ENCODE data around the gene CASP6. TPM values are rescaled to one million over a fixed set of nuclear protein-coding genes. Genes with fewer than 3 reads are reported as not detected.

CASP6 gene
- total and polyA plus RNA-seq, 3 experiments from 2014 or later, result 14.9 to 61.0 (median 15.4) TPM

DNA sequence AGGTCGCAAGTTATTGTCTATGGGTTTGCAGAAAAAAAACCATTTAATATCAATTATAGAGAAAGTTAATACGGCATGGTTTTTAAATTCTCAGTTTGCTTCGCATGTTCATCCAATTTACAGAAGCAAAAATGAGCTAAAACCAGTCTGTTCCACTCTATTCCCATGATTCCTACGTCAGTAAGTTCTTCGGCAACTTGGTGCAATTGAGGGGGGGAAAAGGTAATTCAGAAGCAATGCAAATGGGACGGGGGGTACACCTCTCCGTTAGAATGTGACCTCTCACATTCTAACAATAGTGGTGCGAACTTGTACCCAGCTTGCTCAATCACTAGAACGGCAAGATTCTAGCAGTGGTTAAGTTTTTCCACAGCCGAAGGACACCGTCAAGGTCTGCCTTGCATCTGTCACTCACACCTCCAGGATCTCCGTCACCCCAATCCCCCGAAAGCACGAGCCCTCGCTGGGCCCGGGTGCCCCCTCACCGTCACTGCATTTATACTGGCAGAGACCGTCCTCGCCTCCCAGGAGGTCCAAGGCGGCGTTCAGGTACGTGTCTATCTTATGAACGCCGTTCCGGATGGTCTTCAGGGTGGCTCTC is 26.0 kb upstream of the CASP6 start:
- Histone ChIP-seq H3K36me3 (ENCODE audit: insufficient read depth, low read length) (no peaks in the 10 kb centered on the region), H3K4me1 (ENCODE audit: insufficient read depth, low read length) (peaks cover 12% of the 10 kb centered on the region), H3K27me3 (ENCODE audit: insufficient read depth, low read length, poor library complexity, severe bottlenecking) (no peaks in the 10 kb centered on the region), H3K4me3 (ENCODE audit: low read length) (peak overlapping the region; percentile 89), H3K27ac (ENCODE audit: low read depth, low read length) (peak overlapping the region; percentile 74), H3K9me3 (ENCODE audit: low read length) (no peaks in the 10 kb centered on the region)
- POLR2A ChIA-PET, result interaction anchor here (1.3 to 2.1 kb wide), 2 partner anchors 25 to 169 kb away, joined by 4 to 6 read pairs; partner anchors contain the start of gene MCUB
- Mint-ChIP-seq H3K4me3 (peak overlapping the region; percentile 86 to 94 (median 91)), H3K9me3 (no peaks in the 10 kb centered on the region), H3K36me3 (peaks cover 8 to 16% (median 9%) of the 10 kb centered on the region in 3 donors), H3K27ac (peak overlapping the region; percentile 73 to 92 (median 86)), H3K4me1 (peaks cover 18 to 34% (median 33%) of the 10 kb centered on the region in 3 donors), H3K27me3 (no peaks in the 10 kb centered on the region)
- CTCF ChIA-PET, result interaction anchor here (0.6 kb wide), 1 partner anchor 154 kb away, joined by 3 read pairs; no protein-coding TSS in a partner anchor
- DNase-seq, result no peak

DNA sequence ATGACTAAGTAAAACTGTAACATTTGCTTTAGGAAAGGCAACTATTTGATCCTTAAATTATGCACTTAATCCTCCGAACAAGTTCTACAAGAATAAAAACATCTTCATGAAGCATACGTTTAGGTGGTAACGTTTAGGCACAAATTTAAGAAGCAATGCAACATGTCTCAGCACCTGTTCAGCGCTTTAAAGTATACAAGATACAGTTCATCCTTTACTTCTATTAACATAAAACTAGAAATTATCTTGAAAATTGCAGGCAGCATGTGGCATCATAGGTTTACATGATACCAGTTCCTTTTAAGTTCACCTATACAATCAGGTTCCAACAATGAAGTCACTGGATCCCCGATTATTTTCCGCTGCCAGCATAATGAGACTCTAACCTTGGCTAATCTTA is 25.1 kb upstream of the CASP6 start:
- no peak for DNase-seq
- peak overlapping the region; percentile 74 for H3K27ac ChIP-seq (ENCODE audit: low read depth, low read length)

DNA sequence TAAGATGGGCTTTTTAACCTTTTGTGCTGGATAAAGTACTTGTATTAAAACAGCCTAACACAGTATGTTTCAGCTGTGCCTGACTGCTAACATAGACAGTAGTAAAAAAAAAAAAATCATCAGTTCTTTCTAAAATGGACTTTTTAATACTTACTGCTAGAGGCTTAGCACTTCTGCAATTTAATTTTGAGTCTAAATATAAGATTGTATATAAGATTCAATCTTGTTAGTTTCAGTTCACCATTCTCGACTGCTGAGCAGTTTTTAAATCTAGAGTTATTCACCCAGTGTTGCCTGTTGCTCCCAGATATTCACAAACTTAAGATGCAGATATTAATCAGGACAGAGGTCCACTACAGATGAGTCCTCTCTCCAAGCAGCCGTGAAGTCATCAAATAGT is 19.9 kb upstream of the CASP6 start:
- ChIA-PET CTCF (no interaction called here), POLR2A (no interaction called here)
- H3K27me3 ChIP-seq (ENCODE audit: insufficient read depth, low read length, poor library complexity, severe bottlenecking), result no peaks in the 10 kb centered on the region
- H3K9me3 ChIP-seq (ENCODE audit: low read length), result no peaks in the 10 kb centered on the region
- no peak overlapping the region for H3K4me3 Mint-ChIP-seq
- no peaks in the 10 kb centered on the region for H3K4me1 ChIP-seq (ENCODE audit: insufficient read depth, low read length)
- no peak overlapping the region for H3K27ac ChIP-seq (ENCODE audit: low read depth, low read length)
- no peaks in the 10 kb centered on the region for H3K9me3 Mint-ChIP-seq
- no peaks in the 10 kb centered on the region for H3K36me3 ChIP-seq (ENCODE audit: insufficient read depth, low read length)
- H3K27me3 Mint-ChIP-seq, result no peaks in the 10 kb centered on the region
- H3K4me1 Mint-ChIP-seq, result peaks cover 8 to 30% (median 14%) of the 10 kb centered on the region in 3 donors
- no peak for DNase-seq
- no peak overlapping the region for H3K4me3 ChIP-seq (ENCODE audit: low read length)
- no peak overlapping the region for H3K27ac Mint-ChIP-seq
- H3K36me3 Mint-ChIP-seq, result peaks cover 8 to 23% (median 9%) of the 10 kb centered on the region in 3 donors

More for the DNA sequence above, 25.1 kb upstream of the CASP6 start:
- peak overlapping the region in 6 of 7 donors; percentile 86 to 92 (median 90) for H3K4me3 Mint-ChIP-seq
- H3K4me1 Mint-ChIP-seq, result peaks cover 18 to 34% (median 33%) of the 10 kb centered on the region in 3 donors
- Histone ChIP-seq H3K4me1 (ENCODE audit: insufficient read depth, low read length) (peaks cover 12% of the 10 kb centered on the region), H3K36me3 (ENCODE audit: insufficient read depth, low read length) (no peaks in the 10 kb centered on the region), H3K9me3 (ENCODE audit: low read length) (no peaks in the 10 kb centered on the region), H3K4me3 (ENCODE audit: low read length) (peak overlapping the region; percentile 89), H3K27me3 (ENCODE audit: insufficient read depth, low read length, poor library complexity, severe bottlenecking) (no peaks in the 10 kb centered on the region)
- no peaks in the 10 kb centered on the region for H3K27me3 Mint-ChIP-seq
- H3K27ac Mint-ChIP-seq, result peak overlapping the region in 1 of 8 donors; percentile 83
- POLR2A ChIA-PET, result no interaction called here
- H3K36me3 Mint-ChIP-seq, result peaks cover 8 to 20% (median 9%) of the 10 kb centered on the region in 3 donors
- CTCF ChIA-PET, result no interaction called here
- no peaks in the 10 kb centered on the region for H3K9me3 Mint-ChIP-seq

DNA sequence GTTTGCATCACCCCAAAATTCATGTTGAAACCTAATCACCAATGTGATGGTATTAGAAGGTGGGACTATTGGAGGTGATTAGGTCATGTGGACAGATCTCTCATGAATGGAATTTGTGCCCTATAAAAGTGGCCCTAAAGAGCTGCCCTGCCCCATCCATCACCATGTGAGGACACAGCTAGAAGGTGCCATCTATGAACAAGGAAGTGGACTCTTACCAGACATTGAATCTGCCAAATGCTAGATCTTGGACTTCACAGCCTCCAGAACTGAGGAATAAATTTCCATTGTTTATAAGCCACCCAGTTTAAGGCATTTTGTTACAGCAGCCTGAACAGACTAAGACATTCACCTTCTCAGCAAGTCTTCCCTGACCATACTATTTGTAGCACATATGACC is 19.1 kb upstream of the CASP6 start:
- DNase-seq, result no peak
- no peaks in the 10 kb centered on the region for H3K27me3 Mint-ChIP-seq
- Histone ChIP-seq H3K4me3 (ENCODE audit: low read length) (no peak overlapping the region), H3K27me3 (ENCODE audit: insufficient read depth, low read length, poor library complexity, severe bottlenecking) (no peaks in the 10 kb centered on the region), H3K36me3 (ENCODE audit: insufficient read depth, low read length) (no peaks in the 10 kb centered on the region), H3K4me1 (ENCODE audit: insufficient read depth, low read length) (no peaks in the 10 kb centered on the region), H3K27ac (ENCODE audit: low read depth, low read length) (no peak overlapping the region), H3K9me3 (ENCODE audit: low read length) (no peaks in the 10 kb centered on the region)
- H3K36me3 Mint-ChIP-seq, result peaks cover 8 to 27% (median 9%) of the 10 kb centered on the region in 3 donors
- CTCF ChIA-PET, result no interaction called here
- POLR2A ChIA-PET, result no interaction called here
- peaks cover 5 to 26% (median 9%) of the 10 kb centered on the region in 3 donors for H3K4me1 Mint-ChIP-seq
- H3K4me3 Mint-ChIP-seq, result no peak overlapping the region
- H3K27ac Mint-ChIP-seq, result peak overlapping the region in 1 of 8 donors; percentile 24
- no peaks in the 10 kb centered on the region for H3K9me3 Mint-ChIP-seq

DNA sequence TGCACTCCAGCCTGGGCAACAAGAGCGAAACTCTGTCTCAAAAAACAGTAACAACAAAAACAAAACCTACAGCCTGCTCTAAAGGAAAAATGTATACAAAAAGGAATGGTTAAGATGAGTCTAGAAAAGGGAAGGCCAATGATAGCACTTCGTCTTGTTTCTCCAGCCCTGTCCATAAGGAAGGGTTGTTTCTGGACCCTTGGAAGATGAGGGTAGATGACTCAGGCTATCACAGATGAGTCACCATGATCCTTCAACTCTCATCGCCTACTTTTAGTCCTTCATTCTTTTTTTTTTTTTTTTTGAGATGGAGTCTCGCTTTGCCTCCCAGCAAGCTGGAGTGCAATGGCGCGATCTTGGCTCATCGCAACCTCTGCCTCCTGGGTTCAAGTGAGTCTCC is 17.8 kb upstream of the CASP6 start:
- peaks cover 4% of the 10 kb centered on the region for H3K36me3 ChIP-seq (ENCODE audit: insufficient read depth, low read length)
- no peaks in the 10 kb centered on the region for H3K9me3 ChIP-seq (ENCODE audit: low read length)
- Mint-ChIP-seq H3K9me3 (no peaks in the 10 kb centered on the region), H3K36me3 (peaks cover 2 to 37% (median 12%) of the 10 kb centered on the region in 3 donors), H3K27me3 (no peaks in the 10 kb centered on the region), H3K4me3 (no peak overlapping the region), H3K4me1 (peaks cover 5 to 22% (median 9%) of the 10 kb centered on the region in 3 donors), H3K27ac (peak overlapping the region in 1 of 8 donors; percentile 38)
- no peak overlapping the region for H3K4me3 ChIP-seq (ENCODE audit: low read length)
- no peaks in the 10 kb centered on the region for H3K4me1 ChIP-seq (ENCODE audit: insufficient read depth, low read length)
- ChIA-PET POLR2A (no interaction called here), CTCF (no interaction called here)
- no peak overlapping the region for H3K27ac ChIP-seq (ENCODE audit: low read depth, low read length)
- DNase-seq, result no peak
- H3K27me3 ChIP-seq (ENCODE audit: insufficient read depth, low read length, poor library complexity, severe bottlenecking), result no peaks in the 10 kb centered on the region

DNA sequence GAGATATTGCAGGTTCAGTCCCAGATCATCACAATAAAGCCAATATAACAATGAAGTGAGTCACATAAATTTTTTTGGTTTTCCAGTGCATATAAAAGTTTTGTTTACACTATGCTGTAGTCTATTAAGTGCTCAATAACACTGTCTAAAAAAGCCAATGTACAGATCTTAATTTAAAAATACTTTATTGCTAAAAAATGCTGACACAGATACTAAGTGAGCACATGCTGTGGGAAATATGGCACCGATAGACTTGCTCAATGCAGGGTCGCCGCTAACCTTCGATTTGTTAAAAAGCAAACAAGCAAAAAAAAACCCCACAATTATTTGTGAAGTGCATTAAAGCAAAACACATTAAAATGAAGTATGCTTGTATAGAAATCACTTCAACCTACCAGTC is 16.4 kb upstream of the CASP6 start:
- Histone ChIP-seq H3K4me1 (ENCODE audit: insufficient read depth, low read length) (no peaks in the 10 kb centered on the region), H3K36me3 (ENCODE audit: insufficient read depth, low read length) (peaks cover 4% of the 10 kb centered on the region), H3K27ac (ENCODE audit: low read depth, low read length) (no peak overlapping the region), H3K4me3 (ENCODE audit: low read length) (no peak overlapping the region), H3K27me3 (ENCODE audit: insufficient read depth, low read length, poor library complexity, severe bottlenecking) (no peaks in the 10 kb centered on the region), H3K9me3 (ENCODE audit: low read length) (no peaks in the 10 kb centered on the region)
- POLR2A ChIA-PET, result no interaction called here
- no peaks in the 10 kb centered on the region for H3K27me3 Mint-ChIP-seq
- peaks cover 3 to 18% (median 4%) of the 10 kb centered on the region in 3 donors for H3K4me1 Mint-ChIP-seq
- CTCF ChIA-PET, result no interaction called here
- no peak overlapping the region for H3K27ac Mint-ChIP-seq
- H3K9me3 Mint-ChIP-seq, result no peaks in the 10 kb centered on the region
- no peak for DNase-seq
- H3K36me3 Mint-ChIP-seq, result peaks cover 0 to 38% (median 13%) of the 10 kb centered on the region in 3 donors
- no peak overlapping the region for H3K4me3 Mint-ChIP-seq

DNA sequence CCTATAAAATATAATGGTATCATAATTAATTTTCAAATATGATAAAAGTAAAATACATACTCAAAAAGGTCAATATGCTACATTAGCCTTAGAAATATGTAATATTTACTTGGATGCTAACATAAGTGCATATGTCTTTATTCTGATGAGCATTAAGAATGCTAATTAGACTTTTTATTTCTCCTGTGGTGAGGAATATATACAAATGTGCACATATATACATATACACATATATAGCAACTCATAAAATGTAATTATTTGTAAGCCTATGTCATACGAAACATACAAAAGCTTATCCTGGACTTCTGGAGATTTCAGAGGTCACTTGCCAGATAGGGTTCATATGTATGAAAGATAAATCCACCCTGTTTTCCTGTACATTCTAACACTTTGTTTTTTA is 15.5 kb upstream of the CASP6 start:
- peaks cover 0 to 15% (median 3%) of the 10 kb centered on the region in 3 donors for H3K4me1 Mint-ChIP-seq
- H3K9me3 ChIP-seq (ENCODE audit: low read length), result no peaks in the 10 kb centered on the region
- H3K4me3 ChIP-seq (ENCODE audit: low read length), result no peak overlapping the region
- H3K9me3 Mint-ChIP-seq, result no peaks in the 10 kb centered on the region
- peaks cover 0 to 38% (median 11%) of the 10 kb centered on the region in 3 donors for H3K36me3 Mint-ChIP-seq
- H3K36me3 ChIP-seq (ENCODE audit: insufficient read depth, low read length), result peaks cover 4% of the 10 kb centered on the region
- ChIA-PET POLR2A (no interaction called here), CTCF (no interaction called here)
- no peak overlapping the region for H3K4me3 Mint-ChIP-seq
- DNase-seq, result no peak
- no peaks in the 10 kb centered on the region for H3K27me3 ChIP-seq (ENCODE audit: insufficient read depth, low read length, poor library complexity, severe bottlenecking)
- no peaks in the 10 kb centered on the region for H3K27me3 Mint-ChIP-seq
- H3K27ac Mint-ChIP-seq, result no peak overlapping the region
- no peak overlapping the region for H3K27ac ChIP-seq (ENCODE audit: low read depth, low read length)
- H3K4me1 ChIP-seq (ENCODE audit: insufficient read depth, low read length), result no peaks in the 10 kb centered on the region

DNA sequence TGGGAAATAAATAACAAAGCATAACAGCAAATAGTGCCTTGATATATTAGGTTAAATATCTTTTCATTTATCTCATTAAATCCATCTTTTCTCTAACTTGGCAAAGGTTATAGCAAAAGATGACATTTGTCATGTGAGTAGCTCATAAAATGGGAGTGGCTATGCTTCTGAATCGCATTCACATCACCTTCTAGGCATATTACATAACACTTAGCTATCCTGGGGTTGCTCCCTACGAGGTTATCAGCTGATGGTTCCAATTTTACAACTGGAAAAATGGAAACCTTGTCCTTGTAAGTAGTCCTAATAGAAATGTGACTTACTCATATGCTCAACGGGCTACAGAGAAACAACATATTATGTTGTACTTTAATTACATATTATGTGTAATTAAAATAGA is 10.3 kb upstream of the CASP6 start:
- Mint-ChIP-seq H3K9me3 (no peaks in the 10 kb centered on the region), H3K27ac (no peak overlapping the region), H3K27me3 (no peaks in the 10 kb centered on the region), H3K36me3 (peaks cover 0 to 55% (median 11%) of the 10 kb centered on the region in 3 donors), H3K4me3 (no peak overlapping the region), H3K4me1 (no peaks in the 10 kb centered on the region)
- H3K27me3 ChIP-seq (ENCODE audit: insufficient read depth, low read length, poor library complexity, severe bottlenecking), result no peaks in the 10 kb centered on the region
- ChIA-PET CTCF (interaction anchor here (0.9 kb wide), 1 partner anchor 12 kb away, joined by 3 read pairs; no protein-coding TSS in a partner anchor), POLR2A (no interaction called here)
- H3K27ac ChIP-seq (ENCODE audit: low read depth, low read length), result no peak overlapping the region
- no peaks in the 10 kb centered on the region for H3K4me1 ChIP-seq (ENCODE audit: insufficient read depth, low read length)
- H3K9me3 ChIP-seq (ENCODE audit: low read length), result no peaks in the 10 kb centered on the region
- H3K36me3 ChIP-seq (ENCODE audit: insufficient read depth, low read length), result peaks cover 4% of the 10 kb centered on the region
- H3K4me3 ChIP-seq (ENCODE audit: low read length), result no peak overlapping the region
- no peak for DNase-seq

Measured in CD8-positive, alpha-beta memory T cell (primary cell).